Fibroblast of mammary gland (primary cell): ENCODE measurements around the gene CBR1.

Experiments
- DNase-seq: peaks from one replicate; pipeline ENCODE4 v3.0.0-alpha.2; 2010; ENCODE audit warnings: low read depth
- H3K4me3 ChIP-seq: 2 replicates; pipeline ENCODE4 v1.5.1; 2011; ENCODE audit warnings: low read depth, mild to moderate bottlenecking, low read length, moderate library complexity; ENCODE audit not compliant: control insufficient read depth
- CTCF ChIP-seq: conservative IDR thresholded peaks from 2 replicates; pipeline ENCODE4 v1.5.1; 2011; ENCODE audit warnings: low read depth, low read length, inconsistent platforms; ENCODE audit not compliant: control insufficient read depth, insufficient read depth

The CBR1 gene

GRCh38 chr21:36028127-36029069 lies 41.4 kb upstream of the CBR1 start:
- H3K4me3 ChIP-seq: no peak overlapping the region
- TF ChIP-seq CTCF: peak; percentile 94
- DNase-seq: peak; percentile 77

- no peak for TF ChIP-seq CTCF
- DNase-seq: no peak
- no peak overlapping the region for H3K4me3 ChIP-seq
Observed at GRCh38 chr21:36029309-36029708, 40.5 kb upstream of the CBR1 start.

- peak; percentile 57 for DNase-seq
- no peak overlapping the region for H3K4me3 ChIP-seq
- TF ChIP-seq CTCF: no peak
Observed at GRCh38 chr21:36030581-36031189, 39.1 kb upstream of the CBR1 start.

GRCh38 chr21:36032647-36033406 lies 37.0 kb upstream of the CBR1 start:
- H3K4me3 ChIP-seq: no peak overlapping the region
- DNase-seq: no peak
- no peak for TF ChIP-seq CTCF

GRCh38 chr21:36034211-36034913 lies 35.5 kb upstream of the CBR1 start:
- no peak for TF ChIP-seq CTCF
- no peak overlapping the region for H3K4me3 ChIP-seq
- DNase-seq: no peak

GRCh38 chr21:36035381-36035791 lies 34.4 kb upstream of the CBR1 start:
- no peak for TF ChIP-seq CTCF
- no peak overlapping the region for H3K4me3 ChIP-seq
- DNase-seq: no peak
